ENCODE results near the gene NEK2. TPM values are rescaled to one million over a fixed set of nuclear protein-coding genes. Genes with fewer than 3 reads are reported as not detected.

Gene NEK2
- total and polyA plus RNA-seq, 2 of the 13 experiments (the other 11 are each of a cell fraction or from before 2014, with no cell fraction given): 10.9 to 40.8 TPM

- TF ChIP-seq HNRNPUL1 (IDR thresholded peaks at IDR 0.05; ENCODE audit: low read depth, low read length): no peak
- peak; percentile 39; the same call in 1 of the 2 replicates for TF ChIP-seq SP4 (CRISPR knock-in tag; IDR thresholded peaks at IDR 0.05)
- TF ChIP-seq, protein P1, sequence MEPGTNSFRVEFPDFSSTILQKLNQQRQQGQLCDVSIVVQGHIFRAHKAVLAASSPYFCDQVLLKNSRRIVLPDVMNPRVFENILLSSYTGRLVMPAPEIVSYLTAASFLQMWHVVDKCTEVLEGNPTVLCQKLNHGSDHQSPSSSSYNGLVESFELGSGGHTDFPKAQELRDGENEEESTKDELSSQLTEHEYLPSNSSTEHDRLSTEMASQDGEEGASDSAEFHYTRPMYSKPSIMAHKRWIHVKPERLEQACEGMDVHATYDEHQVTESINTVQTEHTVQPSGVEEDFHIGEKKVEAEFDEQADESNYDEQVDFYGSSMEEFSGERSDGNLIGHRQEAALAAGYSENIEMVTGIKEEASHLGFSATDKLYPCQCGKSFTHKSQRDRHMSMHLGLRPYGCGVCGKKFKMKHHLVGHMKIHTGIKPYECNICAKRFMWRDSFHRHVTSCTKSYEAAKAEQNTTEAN (CRISPR knock-in tag; conservative IDR thresholded peaks at IDR 0.05): no peak
- TF ChIP-seq MIER2 (CRISPR knock-in tag; IDR thresholded peaks at IDR 0.05): peak; percentile 81
- TF ChIP-seq ATF7-NPFF (CRISPR knock-in tag; IDR thresholded peaks at IDR 0.05; ENCODE audit: low read depth): peak; percentile 70; the same call in 1 of the 2 replicates
- peak; percentile 68; the same call in 1 of the 2 replicates for TF ChIP-seq MXD4 (CRISPR knock-in tag; IDR thresholded peaks at IDR 0.05)
- TF ChIP-seq AHR (CRISPR knock-in tag; IDR thresholded peaks at IDR 0.05): peak; percentile 62; the same call in 1 of the 2 replicates
- peak; percentile 66; the same call in 1 of the 2 replicates for TF ChIP-seq SRY (CRISPR knock-in tag; IDR thresholded peaks at IDR 0.05)
- no peak for TF ChIP-seq ZFP36 (IDR thresholded peaks at IDR 0.05; ENCODE audit: borderline replicate concordance, low read depth, low read length, partially characterized antibody)
- TF ChIP-seq FOXK1 (CRISPR knock-in tag; IDR thresholded peaks at IDR 0.05; ENCODE audit: borderline replicate concordance, low read depth): peak; percentile 99
- TF ChIP-seq MZF1 (CRISPR knock-in tag; IDR thresholded peaks at IDR 0.05; ENCODE audit: borderline replicate concordance): no peak
- TF ChIP-seq ZNF329 (CRISPR knock-in tag; IDR thresholded peaks at IDR 0.05; ENCODE audit: low read depth): 0 out of 2 replicates have a peak, but pooled peaks have one; percentile 41
- peak; percentile 42; the same call in 1 of the 2 replicates for TF ChIP-seq ZMAT3 (CRISPR knock-in tag; conservative IDR thresholded peaks at IDR 0.05)
- peak; percentile 68; the same call in 1 of the 2 replicates for TF ChIP-seq NFKB2 (CRISPR knock-in tag; IDR thresholded peaks at IDR 0.05; ENCODE audit: borderline replicate concordance)
- peak; percentile 71 for TF ChIP-seq ZMYM4 (CRISPR knock-in tag; IDR thresholded peaks at IDR 0.05)
- TF ChIP-seq ZNF276 (CRISPR knock-in tag; IDR thresholded peaks at IDR 0.05; ENCODE audit: low read depth): peak; percentile 56; the same call in 1 of the 2 replicates
- TF ChIP-seq SNAPC2 (CRISPR knock-in tag; IDR thresholded peaks at IDR 0.05): peak; percentile 93; the same call in 1 of the 2 replicates
- TF ChIP-seq ZNF143 (CRISPR knock-in tag; IDR thresholded peaks at IDR 0.05): peak; percentile 31
- TF ChIP-seq, protein P2, sequence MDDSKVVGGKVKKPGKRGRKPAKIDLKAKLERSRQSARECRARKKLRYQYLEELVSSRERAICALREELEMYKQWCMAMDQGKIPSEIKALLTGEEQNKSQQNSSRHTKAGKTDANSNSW (CRISPR knock-in tag; IDR thresholded peaks at IDR 0.05; ENCODE audit: borderline replicate concordance): no peak
- TF ChIP-seq ZSCAN9 (CRISPR knock-in tag; IDR thresholded peaks at IDR 0.05; ENCODE audit: borderline replicate concordance): peak; percentile 72; the same call in 1 of the 2 replicates
- TF ChIP-seq SALL1 (CRISPR knock-in tag; IDR thresholded peaks at IDR 0.05): peak; percentile 96
- TF ChIP-seq DMAP1 (CRISPR knock-in tag; IDR thresholded peaks at IDR 0.05): no peak
- TF ChIP-seq, protein P3, sequence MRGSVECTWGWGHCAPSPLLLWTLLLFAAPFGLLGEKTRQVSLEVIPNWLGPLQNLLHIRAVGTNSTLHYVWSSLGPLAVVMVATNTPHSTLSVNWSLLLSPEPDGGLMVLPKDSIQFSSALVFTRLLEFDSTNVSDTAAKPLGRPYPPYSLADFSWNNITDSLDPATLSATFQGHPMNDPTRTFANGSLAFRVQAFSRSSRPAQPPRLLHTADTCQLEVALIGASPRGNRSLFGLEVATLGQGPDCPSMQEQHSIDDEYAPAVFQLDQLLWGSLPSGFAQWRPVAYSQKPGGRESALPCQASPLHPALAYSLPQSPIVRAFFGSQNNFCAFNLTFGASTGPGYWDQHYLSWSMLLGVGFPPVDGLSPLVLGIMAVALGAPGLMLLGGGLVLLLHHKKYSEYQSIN (CRISPR knock-in tag; IDR thresholded peaks at IDR 0.05; ENCODE audit: borderline replicate concordance): no peak
- TF ChIP-seq CERS6 (CRISPR knock-in tag; IDR thresholded peaks at IDR 0.05): no peak
- TF ChIP-seq ZNF501 (CRISPR knock-in tag; IDR thresholded peaks at IDR 0.05): peak; percentile 59
These were observed 31.9 kb downstream of the NEK2 start (continued) for GRCh38 chr1:211643324-211644212.

All from HepG2 (cell line).